ENCODE data around the gene HKDC1.
"Not testable (repeated sequence)": the region's sequence is repeated elsewhere in the genome, so short reads cannot be mapped to it uniquely, and the experiment has no call there.

HKDC1 gene, protein sequence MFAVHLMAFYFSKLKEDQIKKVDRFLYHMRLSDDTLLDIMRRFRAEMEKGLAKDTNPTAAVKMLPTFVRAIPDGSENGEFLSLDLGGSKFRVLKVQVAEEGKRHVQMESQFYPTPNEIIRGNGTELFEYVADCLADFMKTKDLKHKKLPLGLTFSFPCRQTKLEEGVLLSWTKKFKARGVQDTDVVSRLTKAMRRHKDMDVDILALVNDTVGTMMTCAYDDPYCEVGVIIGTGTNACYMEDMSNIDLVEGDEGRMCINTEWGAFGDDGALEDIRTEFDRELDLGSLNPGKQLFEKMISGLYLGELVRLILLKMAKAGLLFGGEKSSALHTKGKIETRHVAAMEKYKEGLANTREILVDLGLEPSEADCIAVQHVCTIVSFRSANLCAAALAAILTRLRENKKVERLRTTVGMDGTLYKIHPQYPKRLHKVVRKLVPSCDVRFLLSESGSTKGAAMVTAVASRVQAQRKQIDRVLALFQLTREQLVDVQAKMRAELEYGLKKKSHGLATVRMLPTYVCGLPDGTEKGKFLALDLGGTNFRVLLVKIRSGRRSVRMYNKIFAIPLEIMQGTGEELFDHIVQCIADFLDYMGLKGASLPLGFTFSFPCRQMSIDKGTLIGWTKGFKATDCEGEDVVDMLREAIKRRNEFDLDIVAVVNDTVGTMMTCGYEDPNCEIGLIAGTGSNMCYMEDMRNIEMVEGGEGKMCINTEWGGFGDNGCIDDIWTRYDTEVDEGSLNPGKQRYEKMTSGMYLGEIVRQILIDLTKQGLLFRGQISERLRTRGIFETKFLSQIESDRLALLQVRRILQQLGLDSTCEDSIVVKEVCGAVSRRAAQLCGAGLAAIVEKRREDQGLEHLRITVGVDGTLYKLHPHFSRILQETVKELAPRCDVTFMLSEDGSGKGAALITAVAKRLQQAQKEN

DNA sequence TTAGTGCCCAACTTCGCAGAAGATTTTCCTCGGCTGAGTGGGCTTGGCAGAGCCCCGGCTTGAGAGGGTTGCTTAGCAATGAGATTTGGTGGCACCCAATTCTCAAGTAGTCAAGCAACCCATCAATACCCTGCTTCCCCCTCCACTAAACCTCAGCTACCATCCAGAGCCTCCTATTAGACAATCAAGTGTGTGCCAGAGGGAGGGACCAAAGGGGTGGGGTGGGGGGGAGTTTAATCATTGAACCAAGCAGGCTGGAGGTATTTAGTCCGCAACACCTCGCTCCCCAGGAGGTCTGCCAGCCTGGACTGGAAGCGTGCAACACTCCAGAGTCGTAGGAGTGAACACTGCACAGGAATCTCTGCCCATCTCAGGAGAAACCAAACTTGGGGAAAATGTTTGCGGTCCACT, at the start of gene HKDC1:
Gene HKDC1 (plus strand): TSS at position 292 of the 411 bp plus-strand sequence. CDS start 104 bp downstream, at position 396.
- ChIA-PET POLR2A (no interaction called here), CTCF (interaction anchor here (0.8 to 2.0 kb wide), 7 partner anchors 9 to 188 kb away, joined by 3 to 8 read pairs (median 4); no protein-coding TSS in a partner anchor)
- no peak for DNase-seq (ENCODE audit: low read depth, low spot score)
- TF ChIP-seq, protein P1, sequence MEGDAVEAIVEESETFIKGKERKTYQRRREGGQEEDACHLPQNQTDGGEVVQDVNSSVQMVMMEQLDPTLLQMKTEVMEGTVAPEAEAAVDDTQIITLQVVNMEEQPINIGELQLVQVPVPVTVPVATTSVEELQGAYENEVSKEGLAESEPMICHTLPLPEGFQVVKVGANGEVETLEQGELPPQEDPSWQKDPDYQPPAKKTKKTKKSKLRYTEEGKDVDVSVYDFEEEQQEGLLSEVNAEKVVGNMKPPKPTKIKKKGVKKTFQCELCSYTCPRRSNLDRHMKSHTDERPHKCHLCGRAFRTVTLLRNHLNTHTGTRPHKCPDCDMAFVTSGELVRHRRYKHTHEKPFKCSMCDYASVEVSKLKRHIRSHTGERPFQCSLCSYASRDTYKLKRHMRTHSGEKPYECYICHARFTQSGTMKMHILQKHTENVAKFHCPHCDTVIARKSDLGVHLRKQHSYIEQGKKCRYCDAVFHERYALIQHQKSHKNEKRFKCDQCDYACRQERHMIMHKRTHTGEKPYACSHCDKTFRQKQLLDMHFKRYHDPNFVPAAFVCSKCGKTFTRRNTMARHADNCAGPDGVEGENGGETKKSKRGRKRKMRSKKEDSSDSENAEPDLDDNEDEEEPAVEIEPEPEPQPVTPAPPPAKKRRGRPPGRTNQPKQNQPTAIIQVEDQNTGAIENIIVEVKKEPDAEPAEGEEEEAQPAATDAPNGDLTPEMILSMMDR (IDR thresholded peaks at IDR 0.05; ENCODE audit: insufficient read depth, low read length, missing control alignments), result no peak
- no peak within 1 kb of the TSS for H3K4me3 ChIP-seq (ENCODE audit: low read depth, low read length)

- DNase-seq (ENCODE audit: low read depth, low spot score), result peak; percentile 9
- CTCF ChIA-PET, result interaction anchor here (0.6 to 1.8 kb wide), 2 partner anchors 66 to 73 kb away, joined by 4 read pairs; no protein-coding TSS in a partner anchor
- H3K4me3 ChIP-seq (ENCODE audit: low read depth, low read length), result no peak overlapping the region
- TF ChIP-seq, protein P1 (IDR thresholded peaks at IDR 0.05; ENCODE audit: insufficient read depth, low read length, missing control alignments), result no peak
- POLR2A ChIA-PET, result interaction anchor here (0.6 kb wide), 1 partner anchor 12 kb away, joined by 4 read pairs; no protein-coding TSS in a partner anchor
Measured at GRCh38 chr10:69172241-69172982, 47.7 kb upstream of the HKDC1 start.

- H3K4me3 ChIP-seq (ENCODE audit: low read depth, low read length); DNase-seq (ENCODE audit: low read depth, low spot score); CTCF ChIA-PET; POLR2A ChIA-PET: not testable (repeated sequence)
Measured at GRCh38 chr10:69175326-69175725, 44.8 kb upstream of the HKDC1 start.

DNA sequence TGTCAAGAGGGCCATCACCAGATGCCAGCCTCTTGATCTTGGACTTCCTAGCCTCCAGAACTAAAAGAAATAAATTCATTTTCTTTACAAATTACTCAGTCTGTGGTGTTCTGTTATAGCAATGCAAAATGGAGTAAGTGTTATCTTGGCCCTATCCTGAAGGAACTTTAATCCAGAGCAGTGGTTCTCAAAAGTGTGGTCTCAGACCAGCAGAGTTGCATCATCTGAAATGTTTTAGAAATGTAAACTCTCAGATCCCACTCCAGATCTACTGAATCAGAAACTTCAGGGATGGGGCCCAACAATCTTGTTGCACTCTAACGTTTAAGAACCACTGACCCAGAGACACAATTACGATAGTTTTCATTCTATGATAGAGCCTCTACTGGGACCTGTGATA, 43.3 kb upstream of the HKDC1 start:
- TF ChIP-seq, protein P1 (IDR thresholded peaks at IDR 0.05; ENCODE audit: insufficient read depth, low read length, missing control alignments), result no peak
- ChIA-PET POLR2A (no interaction called here), CTCF (no interaction called here)
- H3K4me3 ChIP-seq (ENCODE audit: low read depth, low read length), result no peak overlapping the region
- DNase-seq (ENCODE audit: low read depth, low spot score), result no peak

DNA sequence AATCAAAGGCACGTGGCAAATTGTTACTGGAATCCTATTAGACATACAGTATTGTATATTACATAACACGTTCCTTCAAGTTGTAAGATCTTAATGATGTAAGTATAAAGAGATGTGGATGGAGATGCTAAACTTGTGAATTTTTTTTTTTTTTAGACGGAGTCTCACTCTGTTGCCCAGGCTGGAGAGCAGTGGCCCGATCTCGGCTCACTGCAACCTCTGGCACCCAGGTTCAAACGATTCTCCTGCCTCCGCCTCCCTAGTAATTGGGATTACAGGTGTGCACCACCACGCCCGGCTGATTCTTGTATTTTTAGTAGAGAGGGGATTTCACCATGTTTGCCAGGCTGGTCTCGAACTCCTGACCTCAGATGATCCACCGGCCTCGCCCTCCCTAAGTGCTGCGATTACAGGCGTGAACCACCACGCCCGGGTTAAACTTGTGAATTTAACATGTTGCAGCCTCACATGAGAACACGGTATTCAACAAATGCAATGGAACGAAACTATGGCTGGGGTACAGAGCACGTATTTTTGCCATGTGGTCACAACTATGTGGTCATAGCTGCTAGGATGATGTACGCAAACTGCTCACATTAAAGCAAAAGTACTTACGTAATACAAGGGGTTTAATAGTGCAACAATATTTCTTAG, 40.9 kb upstream of the HKDC1 start:
- DNase-seq (ENCODE audit: low read depth, low spot score), result no peak
- TF ChIP-seq, protein P1 (IDR thresholded peaks at IDR 0.05; ENCODE audit: insufficient read depth, low read length, missing control alignments), result no peak
- peak overlapping the region; percentile 100 for H3K4me3 ChIP-seq (ENCODE audit: low read depth, low read length)
- ChIA-PET CTCF (interaction anchor here (1.4 kb wide), 1 partner anchor 174 kb away, joined by 4 read pairs; no protein-coding TSS in a partner anchor), POLR2A (no interaction called here)
